RWPE2 (cell line): Measurements from ENCODE around the gene GNAL.

Experiments
- ATAC-seq: fragments of 200-7000 bp; cut with Tn5 transposase; 3 replicates; pipeline ENCODE4 v1.9.1; 2021; ENCODE audit warnings: low read depth
- DNase-seq: peaks from one replicate; pipeline ENCODE4 v3.0.0-alpha.2; 2020; ENCODE audit warnings: low spot score
- H3K27ac ChIP-seq: fragments of 450-650 bp; 2 replicates; pipeline ENCODE4 v1.5.1; 2017; ENCODE audit warnings: mild to moderate bottlenecking; ENCODE audit not compliant: poor library complexity, severe bottlenecking
- H3K27me3 ChIP-seq: fragments of 250-450 bp; sonication (Bioruptor Pico); 2 replicates; pipeline ENCODE4 v1.5.1; 2021; ENCODE audit warnings: mild to moderate bottlenecking, moderate library complexity; ENCODE audit not compliant: insufficient read depth, poor library complexity, severe bottlenecking
- H3K36me3 ChIP-seq: fragments of 250-450 bp; sonication (Bioruptor Pico); 2 replicates; pipeline ENCODE4 v1.5.1; 2020; ENCODE audit warnings: low read depth, mild to moderate bottlenecking, moderate library complexity
- H3K4me1 ChIP-seq: fragments of 250-450 bp; sonication (Bioruptor Pico); 2 replicates; pipeline ENCODE4 v1.5.1; 2021; ENCODE audit warnings: mild to moderate bottlenecking, moderate library complexity; ENCODE audit not compliant: insufficient read depth, poor library complexity, severe bottlenecking
- H3K4me3 ChIP-seq: fragments of 250-450 bp; sonication (Bioruptor Pico); 2 replicates; pipeline ENCODE4 v1.5.1; 2021; ENCODE audit warnings: mild to moderate bottlenecking, moderate library complexity; ENCODE audit not compliant: severe bottlenecking
- H3K9me3 ChIP-seq: fragments of 250-450 bp; sonication (Bioruptor Pico); 2 replicates; pipeline ENCODE4 v1.5.1; 2021; ENCODE audit warnings: mild to moderate bottlenecking, moderate library complexity; ENCODE audit not compliant: severe bottlenecking
- TF ChIP-seq, protein P1 (sequence below): fragments of 450-650 bp; IDR thresholded peaks from one replicate; pipeline ENCODE4 v1.5.1; 2017; ENCODE audit warnings: mild to moderate bottlenecking, moderate library complexity; ENCODE audit not compliant: poor library complexity, severe bottlenecking

Gene GNAL

DNA sequence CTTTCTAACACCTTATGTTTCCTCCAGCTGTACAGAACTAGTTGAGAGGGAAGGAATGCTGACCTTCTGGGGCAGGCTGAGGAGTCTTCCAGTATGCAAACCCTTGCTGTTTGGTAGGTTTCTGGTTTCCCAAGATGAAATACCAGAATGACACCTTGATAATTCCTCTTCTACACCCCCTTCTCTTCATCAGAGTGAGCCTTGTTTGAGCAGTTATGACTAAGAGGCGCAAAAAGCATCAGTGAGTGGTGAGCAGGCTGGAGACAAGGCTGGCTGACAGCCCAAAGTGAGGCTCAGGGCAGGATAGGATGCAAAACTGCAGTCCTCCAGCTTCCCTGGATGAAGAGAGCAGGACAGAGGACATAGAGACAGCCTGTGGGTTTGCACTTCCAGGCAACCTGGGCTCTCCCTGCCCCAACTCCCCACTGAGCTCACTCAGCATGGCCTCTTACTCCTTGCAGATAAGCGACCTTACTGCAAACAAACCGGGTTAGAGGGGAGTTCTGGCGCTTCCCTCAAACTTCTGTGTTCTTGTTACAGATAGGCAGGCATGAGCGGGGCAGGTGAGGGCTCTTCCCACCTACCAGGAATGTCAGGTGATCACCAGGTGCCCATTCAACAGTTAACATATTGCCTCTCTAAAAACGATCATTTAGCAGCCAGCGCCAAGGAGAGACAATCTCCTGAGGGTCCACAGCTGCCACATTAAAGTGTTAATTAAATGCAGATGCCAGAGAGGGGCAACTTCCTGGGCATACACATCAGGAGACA, 213.6 kb downstream of the GNAL start:
- no peak for DNase-seq
- H3K27ac ChIP-seq: no peak overlapping the region
- H3K27me3 ChIP-seq: no peaks in the 10 kb centered on the region
- H3K4me1 ChIP-seq: peaks cover 2% of the 10 kb centered on the region
- peaks cover 16% of the 10 kb centered on the region for H3K36me3 ChIP-seq
- no peaks in the 10 kb centered on the region for H3K9me3 ChIP-seq
- 0 out of 3 replicates have a peak, but pooled peaks have one; percentile 19 for ATAC-seq
- TF ChIP-seq, protein P1, sequence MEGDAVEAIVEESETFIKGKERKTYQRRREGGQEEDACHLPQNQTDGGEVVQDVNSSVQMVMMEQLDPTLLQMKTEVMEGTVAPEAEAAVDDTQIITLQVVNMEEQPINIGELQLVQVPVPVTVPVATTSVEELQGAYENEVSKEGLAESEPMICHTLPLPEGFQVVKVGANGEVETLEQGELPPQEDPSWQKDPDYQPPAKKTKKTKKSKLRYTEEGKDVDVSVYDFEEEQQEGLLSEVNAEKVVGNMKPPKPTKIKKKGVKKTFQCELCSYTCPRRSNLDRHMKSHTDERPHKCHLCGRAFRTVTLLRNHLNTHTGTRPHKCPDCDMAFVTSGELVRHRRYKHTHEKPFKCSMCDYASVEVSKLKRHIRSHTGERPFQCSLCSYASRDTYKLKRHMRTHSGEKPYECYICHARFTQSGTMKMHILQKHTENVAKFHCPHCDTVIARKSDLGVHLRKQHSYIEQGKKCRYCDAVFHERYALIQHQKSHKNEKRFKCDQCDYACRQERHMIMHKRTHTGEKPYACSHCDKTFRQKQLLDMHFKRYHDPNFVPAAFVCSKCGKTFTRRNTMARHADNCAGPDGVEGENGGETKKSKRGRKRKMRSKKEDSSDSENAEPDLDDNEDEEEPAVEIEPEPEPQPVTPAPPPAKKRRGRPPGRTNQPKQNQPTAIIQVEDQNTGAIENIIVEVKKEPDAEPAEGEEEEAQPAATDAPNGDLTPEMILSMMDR: no peak
- no peak overlapping the region for H3K4me3 ChIP-seq

DNA sequence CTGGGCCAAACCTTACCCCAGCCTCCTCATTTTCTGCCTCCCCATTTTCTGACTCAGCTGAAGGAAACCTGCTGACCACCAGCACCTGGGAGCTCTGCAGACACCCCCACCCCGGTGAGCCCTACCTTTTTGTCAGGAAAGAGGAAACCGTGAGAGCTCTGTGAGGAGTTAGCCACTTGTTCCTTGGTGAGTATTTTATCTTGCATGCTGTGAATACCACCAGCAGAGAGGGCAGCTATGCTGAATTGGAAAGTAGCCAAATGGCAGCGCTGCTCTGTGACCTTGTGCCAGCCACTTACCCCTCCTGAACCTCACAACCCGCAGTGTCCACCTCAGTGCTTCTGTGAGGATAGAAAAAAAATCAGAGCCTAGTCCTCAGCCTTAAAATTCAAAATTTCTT, 216.5 kb downstream of the GNAL start:
- H3K9me3 ChIP-seq: no peaks in the 10 kb centered on the region
- H3K27ac ChIP-seq: no peak overlapping the region
- TF ChIP-seq, protein P1: no peak
- ATAC-seq: no peak
- H3K36me3 ChIP-seq: peaks cover 12% of the 10 kb centered on the region
- no peak overlapping the region for H3K4me3 ChIP-seq
- no peaks in the 10 kb centered on the region for H3K27me3 ChIP-seq
- peaks cover 9% of the 10 kb centered on the region for H3K4me1 ChIP-seq
- DNase-seq: no peak

DNA sequence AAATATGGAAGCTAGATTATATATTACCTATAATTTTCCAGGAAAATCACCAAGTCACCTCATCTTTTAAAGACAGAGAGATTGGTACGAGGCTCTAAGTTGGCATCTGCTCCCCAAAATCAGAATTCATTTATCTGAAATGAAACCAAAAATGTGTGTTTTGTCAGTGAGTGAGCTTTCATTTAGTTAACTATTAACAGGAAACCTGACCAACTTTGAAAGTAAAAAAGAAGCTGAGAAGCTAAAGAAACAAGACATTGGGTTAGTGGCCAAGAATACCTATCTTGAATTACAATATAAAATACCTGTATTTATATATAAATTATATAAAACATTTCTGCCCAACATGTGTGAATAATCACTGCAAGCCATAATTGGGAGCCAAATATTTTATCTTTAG, 217.1 kb downstream of the GNAL start:
- H3K4me1 ChIP-seq: peaks cover 9% of the 10 kb centered on the region
- ATAC-seq (no peak), DNase-seq (no peak)
- peaks cover 12% of the 10 kb centered on the region for H3K36me3 ChIP-seq
- no peaks in the 10 kb centered on the region for H3K27me3 ChIP-seq
- H3K27ac ChIP-seq: no peak overlapping the region
- H3K9me3 ChIP-seq: no peaks in the 10 kb centered on the region
- no peak overlapping the region for H3K4me3 ChIP-seq
- TF ChIP-seq, protein P1: no peak

DNA sequence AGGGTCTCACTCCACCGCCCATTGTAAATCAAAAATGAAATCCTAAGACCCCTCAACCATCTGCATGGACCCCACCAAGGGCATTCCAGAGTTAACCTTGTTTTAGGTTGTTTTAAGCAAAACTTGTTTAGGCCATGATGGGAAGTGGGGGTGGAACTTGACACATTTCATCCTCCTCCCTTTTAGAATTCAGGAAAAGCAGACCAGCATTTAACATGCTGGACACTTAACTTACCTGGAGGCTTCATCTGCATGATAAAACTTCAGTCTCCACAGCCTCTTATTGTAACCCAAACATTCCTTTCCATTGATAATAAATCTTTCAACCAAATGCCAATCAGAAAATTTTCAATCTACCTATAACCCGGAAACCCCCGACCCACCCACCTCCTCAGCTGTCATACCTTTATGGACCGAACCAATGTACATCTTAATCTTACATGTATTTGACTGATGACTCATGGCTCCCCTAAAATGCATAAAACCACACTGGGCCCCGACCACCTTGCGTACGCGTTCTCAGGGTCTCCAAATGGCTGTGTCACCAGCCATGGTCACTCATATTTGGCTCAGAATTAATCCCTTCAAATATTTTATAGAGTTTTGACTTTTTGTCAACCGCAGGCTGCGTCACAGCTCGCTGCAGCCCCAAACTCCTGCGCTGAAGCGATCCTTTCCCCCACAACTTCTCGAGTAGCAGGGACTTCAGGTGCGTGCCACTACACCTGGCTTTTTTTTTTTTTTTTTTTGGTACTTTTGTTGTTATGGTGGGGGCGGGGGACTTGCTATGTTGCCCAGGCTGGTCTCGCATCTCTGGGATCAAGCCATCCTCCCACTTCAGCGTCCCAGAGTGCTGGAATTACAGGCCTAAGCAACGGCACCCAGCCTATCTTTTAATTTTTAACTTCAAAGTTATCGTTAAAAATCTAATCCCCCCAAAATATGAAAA, 218.1 kb downstream of the GNAL start:
- H3K4me1 ChIP-seq: peaks cover 9% of the 10 kb centered on the region
- no peaks in the 10 kb centered on the region for H3K9me3 ChIP-seq
- ATAC-seq (no peak), DNase-seq (no peak)
- H3K36me3 ChIP-seq: peaks cover 9% of the 10 kb centered on the region
- peak overlapping the region; percentile 62 for H3K27ac ChIP-seq
- TF ChIP-seq, protein P1: no peak
- peak overlapping the region; percentile 60 for H3K4me3 ChIP-seq
- H3K27me3 ChIP-seq: no peaks in the 10 kb centered on the region
